ENCODE results near the gene NCEH1.

The NCEH1 gene

DNA sequence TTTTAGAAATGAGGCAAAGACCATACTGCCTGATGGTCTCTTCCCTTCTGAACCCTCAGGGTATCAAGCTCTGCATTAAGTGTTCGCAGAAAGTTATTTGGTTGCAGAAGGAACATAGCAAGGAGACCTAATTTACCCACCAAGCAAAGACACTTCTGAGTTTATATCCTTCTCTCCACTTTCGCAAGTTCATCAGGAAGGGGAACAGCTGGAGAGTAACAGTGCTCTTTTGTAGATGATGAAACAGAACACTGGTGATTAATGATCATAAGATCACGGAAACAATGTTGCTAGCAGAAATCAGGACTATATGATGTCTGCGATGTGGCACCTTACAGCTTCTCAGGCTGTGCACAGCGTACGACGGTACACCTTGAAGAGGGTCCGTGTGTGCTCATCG is 62.1 kb downstream of the NCEH1 start:
- no peaks in the 10 kb centered on the region for H3K27me3 Mint-ChIP-seq
- no peak overlapping the region for H3K27ac Mint-ChIP-seq
- H3K4me3 Mint-ChIP-seq = no peak overlapping the region
- H3K4me1 Mint-ChIP-seq (ENCODE audit: low read depth) = no peaks in the 10 kb centered on the region
- H3K9me3 Mint-ChIP-seq (ENCODE audit: low read depth) = no peaks in the 10 kb centered on the region
- peaks cover 4% of the 10 kb centered on the region for H3K36me3 Mint-ChIP-seq

DNA sequence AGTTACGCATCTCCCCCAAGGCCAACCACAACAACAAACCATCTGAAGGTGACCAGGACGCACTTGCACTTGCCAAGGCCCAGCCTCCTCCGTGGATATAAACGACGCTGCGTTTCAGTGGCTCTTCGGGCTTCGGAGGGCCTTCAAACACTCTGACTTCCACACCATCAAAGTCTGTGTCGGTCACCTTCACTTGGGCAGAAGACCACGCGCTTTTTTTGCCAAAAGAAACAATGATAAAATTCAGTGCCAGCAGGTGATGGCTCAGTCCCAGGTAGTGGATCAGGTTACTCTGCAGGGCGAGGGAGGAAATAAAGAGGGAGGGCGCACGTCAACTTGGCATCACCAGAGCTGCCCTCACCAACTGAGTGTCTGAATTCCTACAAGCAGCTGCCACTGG is 63.0 kb downstream of the NCEH1 start:
- Mint-ChIP-seq H3K27ac (no peak overlapping the region), H3K4me1 (ENCODE audit: low read depth) (no peaks in the 10 kb centered on the region), H3K36me3 (peaks cover 2% of the 10 kb centered on the region), H3K27me3 (no peaks in the 10 kb centered on the region), H3K4me3 (no peak overlapping the region), H3K9me3 (ENCODE audit: low read depth) (no peaks in the 10 kb centered on the region)

DNA sequence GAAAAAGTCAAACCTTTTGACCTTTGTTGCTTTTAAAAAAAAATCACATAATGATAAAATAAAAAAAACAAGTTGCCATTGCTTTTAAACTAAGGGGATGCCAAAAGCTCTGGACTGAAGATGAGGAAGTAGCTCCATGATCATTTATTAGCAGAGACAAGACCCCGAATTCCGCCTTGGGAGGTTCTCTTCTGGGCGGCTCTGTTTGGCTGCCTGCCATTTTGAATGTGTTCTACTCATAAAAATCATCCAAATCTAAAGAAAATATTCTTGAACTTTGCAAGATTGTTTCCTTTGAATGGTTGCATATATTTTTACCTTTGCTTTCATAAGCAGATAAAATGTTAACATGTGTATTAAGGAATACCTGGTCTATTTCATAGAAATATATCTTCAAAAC is 63.8 kb downstream of the NCEH1 start:
- H3K9me3 Mint-ChIP-seq (ENCODE audit: low read depth) = no peaks in the 10 kb centered on the region

DNA sequence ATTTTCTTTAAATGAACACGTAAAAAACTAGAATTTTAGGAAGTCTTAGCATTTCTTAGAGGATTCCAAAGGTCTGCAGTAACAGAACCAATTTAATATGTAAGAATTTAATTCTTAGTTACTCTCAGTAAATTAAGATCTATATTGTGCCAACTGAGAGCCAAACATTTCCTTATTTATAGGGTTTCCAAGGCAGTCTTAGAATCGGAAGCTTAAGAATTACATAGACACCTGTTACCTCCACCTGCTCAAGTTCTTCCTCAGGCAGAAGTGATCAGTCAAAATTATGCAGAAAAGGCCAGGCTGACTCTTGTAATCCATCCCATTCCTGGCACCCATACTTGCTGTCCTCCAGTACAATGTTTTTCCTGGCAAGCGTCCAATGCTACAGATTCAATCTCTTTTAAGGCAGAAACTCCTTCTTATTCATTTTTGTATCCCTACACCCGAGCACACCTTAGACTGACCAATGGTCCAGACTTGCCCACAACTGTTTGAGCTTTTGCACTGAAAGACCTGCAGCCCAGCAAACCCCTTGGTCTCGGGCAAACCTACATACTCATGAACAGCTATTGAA is 64.3 kb downstream of the NCEH1 start:
- H3K36me3 Mint-ChIP-seq = peaks cover 5% of the 10 kb centered on the region
- no peaks in the 10 kb centered on the region for H3K27me3 Mint-ChIP-seq
- no peak overlapping the region for H3K27ac Mint-ChIP-seq
- no peak overlapping the region for H3K4me3 Mint-ChIP-seq
- no peaks in the 10 kb centered on the region for H3K4me1 Mint-ChIP-seq (ENCODE audit: low read depth)
- H3K9me3 Mint-ChIP-seq (ENCODE audit: low read depth) = no peaks in the 10 kb centered on the region

More for the DNA sequence above, 63.8 kb downstream of the NCEH1 start:
- Mint-ChIP-seq H3K36me3 (peaks cover 2% of the 10 kb centered on the region), H3K27me3 (no peaks in the 10 kb centered on the region), H3K27ac (no peak overlapping the region), H3K4me1 (ENCODE audit: low read depth) (no peaks in the 10 kb centered on the region), H3K4me3 (no peak overlapping the region)

DNA sequence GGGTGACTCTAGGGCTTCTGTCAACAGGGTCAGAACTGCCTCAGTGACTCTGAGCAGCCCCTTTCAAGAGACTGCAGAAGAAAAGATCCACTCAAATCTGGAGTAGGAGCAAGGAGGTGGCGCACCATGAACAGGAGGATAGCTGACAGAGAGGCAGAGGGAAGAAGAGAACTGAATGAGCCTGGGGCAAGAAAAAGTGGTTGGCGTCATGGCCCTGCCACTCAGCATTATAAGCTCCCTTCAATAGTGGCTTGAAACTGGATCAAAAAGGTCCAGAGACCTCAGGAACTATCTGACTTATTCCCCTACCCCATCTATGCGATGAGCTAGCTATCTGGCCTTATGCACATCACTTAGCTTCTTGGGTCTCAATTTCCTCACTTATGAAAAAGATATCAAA is 66.6 kb downstream of the NCEH1 start:
- H3K36me3 Mint-ChIP-seq = peaks cover 5% of the 10 kb centered on the region
- no peak overlapping the region for H3K27ac Mint-ChIP-seq
- H3K9me3 Mint-ChIP-seq (ENCODE audit: low read depth) = no peaks in the 10 kb centered on the region
- H3K27me3 Mint-ChIP-seq = no peaks in the 10 kb centered on the region
- no peak overlapping the region for H3K4me3 Mint-ChIP-seq
- no peaks in the 10 kb centered on the region for H3K4me1 Mint-ChIP-seq (ENCODE audit: low read depth)

DNA sequence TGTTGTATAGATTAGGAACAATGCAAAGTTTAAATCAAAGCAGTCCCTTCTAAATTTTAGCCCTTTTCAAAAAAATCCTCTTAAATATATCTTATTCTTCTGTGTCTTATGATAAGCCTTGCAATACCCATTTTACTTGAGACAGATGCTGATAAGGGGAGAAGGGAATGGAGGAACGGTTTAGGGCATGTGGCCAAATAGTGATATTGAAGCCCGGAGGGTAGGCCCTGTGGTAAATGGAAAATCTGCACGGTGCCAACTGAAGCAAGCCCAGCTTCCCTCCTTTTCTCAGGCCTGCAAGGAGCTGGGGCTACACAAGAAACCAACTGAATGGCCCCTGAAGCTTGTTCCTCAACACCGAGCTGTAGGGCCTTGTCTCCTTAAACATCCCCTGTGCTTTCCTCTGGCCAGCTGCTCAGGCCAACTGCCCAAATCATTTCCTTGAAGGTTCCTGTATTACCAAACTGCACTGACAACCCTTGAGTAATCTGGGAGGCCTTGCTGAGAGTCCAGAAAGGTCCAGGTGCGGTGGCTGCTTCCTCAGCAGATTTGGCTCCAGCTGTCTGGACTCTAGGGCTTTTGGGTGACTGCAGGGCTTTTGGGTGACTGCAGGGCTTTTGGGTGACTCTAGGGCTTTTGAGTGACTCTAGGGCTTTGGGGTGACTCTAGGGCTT is 67.2 kb downstream of the NCEH1 start:
- Mint-ChIP-seq H3K4me3 (no peak overlapping the region), H3K27me3 (no peaks in the 10 kb centered on the region), H3K9me3 (ENCODE audit: low read depth) (no peaks in the 10 kb centered on the region), H3K36me3 (peaks cover 5% of the 10 kb centered on the region), H3K4me1 (ENCODE audit: low read depth) (no peaks in the 10 kb centered on the region), H3K27ac (no peak overlapping the region)

DNA sequence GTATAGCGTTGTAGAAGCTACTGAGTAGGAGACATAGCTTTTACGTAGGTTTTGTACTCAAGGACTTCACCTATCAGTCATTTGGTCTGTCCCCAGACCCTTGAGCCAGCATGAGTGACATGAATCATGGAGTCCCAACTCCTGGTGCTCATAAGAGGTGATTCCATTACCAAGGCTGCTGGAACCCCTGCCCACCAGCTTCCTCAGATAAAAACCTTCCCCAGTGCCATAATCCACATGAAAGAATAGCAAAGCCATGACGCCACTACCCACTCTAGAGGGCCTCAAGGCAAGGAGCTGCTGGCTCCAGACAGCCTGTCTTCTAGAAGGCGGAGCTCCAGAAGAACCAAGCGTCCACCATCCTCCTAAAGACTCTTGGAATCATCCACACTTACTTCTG is 69.6 kb downstream of the NCEH1 start:
- H3K27ac Mint-ChIP-seq = no peak overlapping the region
- no peaks in the 10 kb centered on the region for H3K4me1 Mint-ChIP-seq (ENCODE audit: low read depth)
- H3K4me3 Mint-ChIP-seq = no peak overlapping the region
- H3K9me3 Mint-ChIP-seq (ENCODE audit: low read depth) = no peaks in the 10 kb centered on the region
- H3K27me3 Mint-ChIP-seq = no peaks in the 10 kb centered on the region
- peaks cover 5% of the 10 kb centered on the region for H3K36me3 Mint-ChIP-seq

DNA sequence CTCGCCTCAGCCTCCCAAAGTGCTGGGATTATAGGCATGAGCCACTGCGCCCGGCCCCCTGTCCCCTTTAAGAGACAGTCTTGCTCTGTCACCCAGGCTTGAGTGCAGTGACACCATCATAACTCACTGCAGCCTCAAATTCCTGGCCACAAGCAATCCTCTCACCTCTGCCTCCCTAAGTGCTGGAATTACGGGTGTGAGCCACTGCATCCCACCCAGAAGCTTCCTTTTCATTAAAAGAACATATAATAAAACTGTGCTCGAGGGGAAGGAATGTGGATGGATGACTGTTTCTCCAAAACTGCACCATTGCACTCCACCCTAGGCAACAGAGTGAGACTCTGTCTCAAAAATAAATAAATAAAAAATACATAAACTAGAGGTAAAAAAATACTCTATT is 70.1 kb downstream of the NCEH1 start:
- Mint-ChIP-seq H3K36me3 (peaks cover 6% of the 10 kb centered on the region), H3K27me3 (no peaks in the 10 kb centered on the region), H3K27ac (no peak overlapping the region), H3K4me3 (no peak overlapping the region), H3K9me3 (ENCODE audit: low read depth) (no peaks in the 10 kb centered on the region), H3K4me1 (ENCODE audit: low read depth) (peaks cover under 1% of the 10 kb centered on the region)

DNA sequence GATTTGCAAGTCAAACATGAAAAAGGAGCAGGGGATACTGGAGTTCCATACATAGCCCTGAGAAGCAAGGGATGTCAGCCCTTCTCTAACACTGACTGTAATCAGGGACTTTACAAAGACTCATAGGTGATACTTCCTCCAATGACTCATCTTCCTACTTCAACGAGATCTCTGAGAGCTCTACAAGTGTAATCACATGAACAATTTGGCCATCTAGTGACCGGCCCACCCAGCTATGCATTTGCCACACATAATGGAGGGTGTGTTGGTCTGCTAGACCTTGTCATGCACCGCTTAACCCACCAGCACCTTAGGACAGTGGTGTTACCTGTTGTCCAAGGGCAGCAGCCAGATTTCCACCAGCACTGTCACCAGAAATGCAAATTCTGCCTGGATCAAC is 75.3 kb downstream of the NCEH1 start:
- no peaks in the 10 kb centered on the region for H3K9me3 Mint-ChIP-seq (ENCODE audit: low read depth)
- H3K27me3 Mint-ChIP-seq = no peaks in the 10 kb centered on the region
- H3K36me3 Mint-ChIP-seq = peaks cover 16% of the 10 kb centered on the region
- peaks cover 2% of the 10 kb centered on the region for H3K4me1 Mint-ChIP-seq (ENCODE audit: low read depth)
- H3K4me3 Mint-ChIP-seq = no peak overlapping the region
- no peak overlapping the region for H3K27ac Mint-ChIP-seq

DNA sequence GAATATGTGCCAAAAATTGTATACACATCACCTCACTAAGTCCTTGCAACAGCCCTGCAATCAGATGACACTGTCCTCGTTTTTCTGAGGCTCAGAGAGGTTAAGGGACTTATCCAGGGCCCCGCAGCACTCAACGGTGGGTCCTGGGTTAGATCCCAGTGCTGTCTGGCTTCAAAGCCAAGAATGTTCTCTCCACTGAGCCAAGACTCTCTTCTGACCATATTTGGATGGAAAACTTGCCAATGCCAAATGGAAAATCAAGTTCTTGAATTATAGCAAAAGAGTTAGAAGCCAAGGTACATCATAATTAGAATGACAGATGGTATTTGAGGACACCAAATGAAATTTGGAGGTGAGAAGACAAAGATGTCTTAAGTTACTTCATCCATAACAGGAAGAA is 75.9 kb downstream of the NCEH1 start:
- Mint-ChIP-seq H3K9me3 (ENCODE audit: low read depth) (no peaks in the 10 kb centered on the region), H3K27me3 (no peaks in the 10 kb centered on the region), H3K36me3 (peaks cover 19% of the 10 kb centered on the region), H3K27ac (no peak overlapping the region), H3K4me1 (ENCODE audit: low read depth) (peaks cover 2% of the 10 kb centered on the region), H3K4me3 (no peak overlapping the region)

DNA sequence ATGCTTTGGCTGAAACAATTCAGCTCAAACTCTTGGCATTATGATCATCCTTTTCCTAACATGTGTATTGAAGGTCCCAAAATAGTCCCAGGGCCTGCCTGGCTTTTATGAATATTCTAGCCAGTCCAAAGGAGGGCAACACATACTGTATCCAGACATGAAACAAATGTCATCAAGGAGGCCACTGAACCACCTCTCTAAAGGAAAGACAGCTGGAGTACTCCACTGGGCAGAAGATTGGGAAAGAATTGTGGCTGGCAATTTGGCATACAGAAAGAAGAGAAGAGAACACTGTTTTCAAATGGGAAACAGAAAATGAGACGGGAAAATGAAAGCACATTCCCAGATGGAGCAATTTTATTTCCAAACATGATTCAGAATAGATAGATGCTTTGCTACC is 80.6 kb downstream of the NCEH1 start:
- Mint-ChIP-seq H3K27me3 (no peaks in the 10 kb centered on the region), H3K27ac (no peak overlapping the region), H3K9me3 (ENCODE audit: low read depth) (no peaks in the 10 kb centered on the region), H3K4me3 (no peak overlapping the region), H3K4me1 (ENCODE audit: low read depth) (no peaks in the 10 kb centered on the region), H3K36me3 (peaks cover 18% of the 10 kb centered on the region)

DNA sequence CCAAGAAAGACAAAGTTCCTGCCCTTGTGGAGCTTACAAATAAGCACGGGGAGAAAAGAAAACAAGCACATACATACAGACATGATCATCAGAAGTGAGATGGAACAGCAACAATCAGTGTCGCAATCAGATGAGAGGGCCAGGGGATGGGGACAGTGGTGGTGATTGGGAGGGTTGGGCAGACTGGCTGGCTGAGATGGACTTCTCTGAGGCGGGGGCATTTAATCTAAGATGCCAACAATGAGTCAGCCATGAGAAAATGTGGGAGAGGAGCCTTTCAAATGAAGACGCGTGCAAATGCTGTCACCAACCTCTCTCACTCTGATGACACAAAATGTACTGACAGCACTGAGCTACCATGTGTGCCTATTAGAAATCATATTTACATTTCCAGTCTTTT is 81.4 kb downstream of the NCEH1 start:
- Mint-ChIP-seq H3K4me1 (ENCODE audit: low read depth) (no peaks in the 10 kb centered on the region), H3K27ac (no peak overlapping the region), H3K4me3 (no peak overlapping the region), H3K9me3 (ENCODE audit: low read depth) (no peaks in the 10 kb centered on the region), H3K27me3 (no peaks in the 10 kb centered on the region), H3K36me3 (peaks cover 12% of the 10 kb centered on the region)

DNA sequence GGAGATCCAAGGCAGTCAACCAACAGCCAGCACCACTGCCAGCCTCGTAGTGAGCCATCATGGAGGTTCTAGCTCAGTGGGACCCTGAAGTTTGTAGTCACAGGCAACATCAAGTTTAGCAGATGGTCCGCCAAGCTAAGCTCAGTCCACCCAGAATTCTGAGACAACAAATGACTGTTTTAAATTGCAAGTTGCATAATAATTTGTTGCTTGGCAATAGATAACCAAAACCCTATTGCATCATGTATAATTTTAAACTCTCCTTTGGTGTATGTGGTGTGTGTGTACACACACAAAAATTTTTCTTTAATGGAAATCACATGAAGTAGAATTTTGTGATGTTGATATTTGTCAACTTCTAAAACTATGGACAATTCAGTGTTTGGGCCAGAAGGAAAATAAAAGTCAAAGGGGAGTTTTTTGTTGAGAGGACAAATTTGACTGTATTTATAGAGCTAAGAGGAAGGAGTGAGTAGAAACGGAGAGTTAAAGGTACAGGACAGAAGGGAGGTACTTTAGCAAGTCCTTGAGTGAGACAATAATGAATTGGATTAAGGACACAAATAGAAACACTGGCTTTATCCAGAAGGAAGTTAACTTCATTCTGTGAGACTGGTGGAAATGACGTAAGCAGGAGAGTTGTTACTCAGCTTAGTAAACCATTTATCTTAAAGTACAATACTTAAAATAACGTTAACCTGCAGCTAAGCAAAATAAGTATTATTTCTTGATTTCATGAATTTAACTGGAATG is 83.6 kb downstream of the NCEH1 start:
- Mint-ChIP-seq H3K4me1 (ENCODE audit: low read depth) (peaks cover 4% of the 10 kb centered on the region), H3K27me3 (no peaks in the 10 kb centered on the region), H3K27ac (no peak overlapping the region), H3K4me3 (no peak overlapping the region), H3K9me3 (ENCODE audit: low read depth) (no peaks in the 10 kb centered on the region), H3K36me3 (peaks cover 8% of the 10 kb centered on the region)

DNA sequence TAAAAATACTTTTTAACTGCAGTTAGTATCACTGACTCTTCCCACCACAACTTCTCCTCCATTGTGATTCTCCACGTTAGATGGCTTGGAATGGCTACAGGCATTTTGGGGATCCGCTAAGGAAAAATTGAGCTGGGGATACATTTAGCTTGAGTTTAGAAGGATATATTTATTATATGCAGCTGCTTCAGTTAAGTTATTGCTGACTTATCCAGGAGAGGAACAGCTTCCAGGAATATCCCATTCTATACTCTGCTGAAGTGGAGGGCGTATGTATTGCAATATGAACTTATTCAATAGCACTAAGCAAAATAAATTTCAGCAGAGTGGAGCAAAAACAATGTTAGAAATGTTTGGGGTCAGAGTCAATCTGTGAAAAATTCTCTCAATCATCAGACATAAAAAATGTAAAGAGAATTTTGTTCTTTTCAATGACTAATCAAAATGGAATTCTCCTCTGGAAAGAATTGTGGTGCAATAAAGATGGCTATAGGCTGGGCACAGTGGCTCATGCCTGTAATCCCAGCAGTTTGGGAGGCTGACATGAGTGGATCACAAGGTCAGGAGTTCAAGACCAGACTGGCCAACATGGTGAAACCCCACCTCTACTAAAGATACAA is 84.7 kb downstream of the NCEH1 start:
- Mint-ChIP-seq H3K4me3 (no peak overlapping the region), H3K27ac (no peak overlapping the region), H3K36me3 (peaks cover 6% of the 10 kb centered on the region), H3K4me1 (ENCODE audit: low read depth) (peaks cover 5% of the 10 kb centered on the region), H3K9me3 (ENCODE audit: low read depth) (no peaks in the 10 kb centered on the region), H3K27me3 (no peaks in the 10 kb centered on the region)

DNA sequence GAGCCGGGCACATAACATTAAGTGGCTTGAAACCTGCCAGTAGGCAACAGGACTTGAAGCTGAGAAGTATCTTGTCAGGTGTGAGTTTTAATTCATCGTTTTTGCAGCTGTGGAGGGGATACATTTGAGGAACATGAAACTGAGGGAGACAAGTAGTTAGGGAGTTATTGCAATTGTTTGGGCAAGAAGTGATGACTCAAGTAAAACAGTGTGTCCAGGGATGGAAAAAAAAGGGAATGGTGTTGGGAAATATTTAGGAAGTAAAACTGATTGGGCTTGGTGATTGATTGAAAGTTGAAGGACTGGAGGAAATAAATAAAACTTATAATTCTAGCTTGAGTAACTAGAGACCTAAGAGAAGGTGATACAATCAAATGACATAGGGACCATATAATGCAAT is 85.5 kb downstream of the NCEH1 start:
- Mint-ChIP-seq H3K4me1 (ENCODE audit: low read depth) (peaks cover 5% of the 10 kb centered on the region), H3K36me3 (peaks cover 6% of the 10 kb centered on the region), H3K27me3 (no peaks in the 10 kb centered on the region), H3K27ac (no peak overlapping the region), H3K4me3 (no peak overlapping the region), H3K9me3 (ENCODE audit: low read depth) (no peaks in the 10 kb centered on the region)

All from activated naive CD8-positive, alpha-beta T cell (primary cell).